Right atrium auricular region (tissue), 2 donors: ENCODE data around the gene ABCD2. TPM values are rescaled to one million over a fixed set of nuclear protein-coding genes. Genes with fewer than 3 reads are reported as not detected.

ENCODE experiments used
- DNase-seq: peaks from one replicate; pipeline ENCODE4 v3.0.0-alpha.2; 2019; ENCODE audit warnings: low spot score
- H3K27ac ChIP-seq, 2 donors: fragments of 200-600 bp; sonication (generic); 1 replicate in 1 of 2; 2 replicates in 1 of 2; pipeline ENCODE4 v1.5.1; 2016 to 2019
- H3K27me3 ChIP-seq, 2 donors: fragments of 200-600 bp; sonication (generic); one replicate each; pipeline versions ENCODE4 v1.5.1 to v1.6.0; 2017 to 2019
- H3K36me3 ChIP-seq: fragments of 200-600 bp; sonication (generic); one replicate; pipeline ENCODE4 v1.5.1; 2016
- H3K4me1 ChIP-seq, 2 donors: fragments of 200-600 bp; sonication (generic); one replicate each; pipeline versions ENCODE4 v1.5.1 to v1.6.0; 2017 to 2019
- H3K4me3 ChIP-seq, 2 donors: fragments of 200-600 bp; sonication (generic); 1 replicate in 1 of 2; 2 replicates in 1 of 2; pipeline ENCODE4 v1.5.1; 2017 to 2019; ENCODE audit warnings: mild to moderate bottlenecking in 1 of 2, moderate library complexity in 1 of 2
- H3K9me3 ChIP-seq, 2 donors: fragments of 200-600 bp; sonication (generic); one replicate each; pipeline ENCODE4 v1.5.1; 2019
- CTCF ChIP-seq, 2 donors: fragments of 200-600 bp; sonication (generic); IDR thresholded peaks; one replicate each; pipeline ENCODE4 v1.5.1; 2019; ENCODE audit warnings: antibody characterized with exemption in 2 of 2
- total RNA-seq, 2 donors: library from RNA; depleted of rRNA; stranded (reverse); fragments of >200 nt; gene quantifications; one replicate each; pipeline ENCODE4 v1.1.0, GENCODE V29; 2016

The ABCD2 gene
- total RNA-seq, 2 donors from 2014 or later = 3.6 to 9.9 TPM

GRCh38 chr12:39619316-39619659 lies 315 bp downstream of the ABCD2 start:
- no peak for TF ChIP-seq CTCF (IDR thresholded peaks at IDR 0.05)
- Histone ChIP-seq H3K9me3 (no peaks in the 10 kb centered on the region), H3K27ac (peak overlapping the region; percentile 79 to 92), H3K4me1 (peaks cover 0 to 12% of the 10 kb centered on the region in 2 donors), H3K36me3 (no peaks in the 10 kb centered on the region), H3K27me3 (no peaks in the 10 kb centered on the region), H3K4me3 (peak overlapping the region; percentile 51 to 53)
- DNase-seq = no peak

GRCh38 chr12:39618701-39619100 lies 902 bp downstream of the ABCD2 start:
- Histone ChIP-seq H3K27ac (peak overlapping the region; percentile 79 to 92), H3K4me3 (peak overlapping the region; percentile 51 to 53)
- no peak for TF ChIP-seq CTCF (IDR thresholded peaks at IDR 0.05)

GRCh38 chr12:39617887-39618286 lies 1.7 kb downstream of the ABCD2 start:
- Histone ChIP-seq H3K27ac (peak overlapping the region; percentile 79 to 92), H3K4me1 (peaks cover 0 to 12% of the 10 kb centered on the region in 2 donors), H3K4me3 (peak overlapping the region; percentile 22 to 53), H3K9me3 (no peaks in the 10 kb centered on the region), H3K27me3 (no peaks in the 10 kb centered on the region), H3K36me3 (no peaks in the 10 kb centered on the region)
- no peak for TF ChIP-seq CTCF (IDR thresholded peaks at IDR 0.05)
- no peak for DNase-seq

More at GRCh38 chr12:39618701-39619100, 902 bp downstream of the ABCD2 start:
- no peaks in the 10 kb centered on the region for H3K36me3 ChIP-seq
- peaks cover 0 to 12% of the 10 kb centered on the region in 2 donors for H3K4me1 ChIP-seq
- no peaks in the 10 kb centered on the region for H3K27me3 ChIP-seq
- H3K9me3 ChIP-seq = no peaks in the 10 kb centered on the region
- DNase-seq = no peak

GRCh38 chr12:39616666-39617065 lies 2.9 kb downstream of the ABCD2 start:
- H3K27ac ChIP-seq = peak overlapping the region; percentile 34 to 52
- no peaks in the 10 kb centered on the region for H3K27me3 ChIP-seq
- peaks cover 0 to 12% of the 10 kb centered on the region in 2 donors for H3K4me1 ChIP-seq
- H3K9me3 ChIP-seq = no peaks in the 10 kb centered on the region
- DNase-seq = no peak
- H3K36me3 ChIP-seq = no peaks in the 10 kb centered on the region
- peak overlapping the region; percentile 25 to 53 for H3K4me3 ChIP-seq
- no peak for TF ChIP-seq CTCF (IDR thresholded peaks at IDR 0.05)

GRCh38 chr12:39616251-39616650 lies 3.4 kb downstream of the ABCD2 start:
- H3K4me3 ChIP-seq = peak overlapping the region; percentile 25 to 53
- no peak for TF ChIP-seq CTCF (IDR thresholded peaks at IDR 0.05)

GRCh38 chr12:39613525-39613924 lies 6.1 kb downstream of the ABCD2 start:
- H3K27ac ChIP-seq = peak overlapping the region; percentile 22 to 44
- TF ChIP-seq CTCF (IDR thresholded peaks at IDR 0.05) = no peak
- no peaks in the 10 kb centered on the region for H3K36me3 ChIP-seq
- no peaks in the 10 kb centered on the region for H3K27me3 ChIP-seq
- H3K9me3 ChIP-seq = no peaks in the 10 kb centered on the region
- DNase-seq = no peak
- H3K4me3 ChIP-seq = no peak overlapping the region
- H3K4me1 ChIP-seq = peaks cover 0 to under 1% of the 10 kb centered on the region in 2 donors

More at GRCh38 chr12:39616251-39616650, 3.4 kb downstream of the ABCD2 start:
- no peaks in the 10 kb centered on the region for H3K9me3 ChIP-seq
- H3K36me3 ChIP-seq = no peaks in the 10 kb centered on the region
- H3K27me3 ChIP-seq = no peaks in the 10 kb centered on the region
- DNase-seq = no peak
- peaks cover 0 to 12% of the 10 kb centered on the region in 2 donors for H3K4me1 ChIP-seq
- peak overlapping the region; percentile 34 to 52 for H3K27ac ChIP-seq
